Renal cortical epithelial cell (primary cell): ENCODE results near the gene GRIA1. TPM values are rescaled to one million over a fixed set of nuclear protein-coding genes. Genes with fewer than 3 reads are reported as not detected.

Experiments
- DNase-seq: peaks from one replicate; pipeline ENCODE4 v3.0.0-alpha.2; 2011; ENCODE audit warnings: low read depth
- total RNA-seq: library from RNA; depleted of rRNA; stranded (reverse); fragments of >200 nt; gene quantifications from 2 replicates; pipeline ENCODE4 v1.2.3, GENCODE V29; 2014

The GRIA1 gene
- total RNA-seq, 1 donor from 2014 or later, result not detected

- DNase-seq, result no peak
Observed at GRCh38 chr5:153658606-153659005, 168.1 kb downstream of the GRIA1 start.

GRCh38 chr5:153659039-153659736, 168.7 kb downstream of the GRIA1 start:
- no peak for DNase-seq

DNA sequence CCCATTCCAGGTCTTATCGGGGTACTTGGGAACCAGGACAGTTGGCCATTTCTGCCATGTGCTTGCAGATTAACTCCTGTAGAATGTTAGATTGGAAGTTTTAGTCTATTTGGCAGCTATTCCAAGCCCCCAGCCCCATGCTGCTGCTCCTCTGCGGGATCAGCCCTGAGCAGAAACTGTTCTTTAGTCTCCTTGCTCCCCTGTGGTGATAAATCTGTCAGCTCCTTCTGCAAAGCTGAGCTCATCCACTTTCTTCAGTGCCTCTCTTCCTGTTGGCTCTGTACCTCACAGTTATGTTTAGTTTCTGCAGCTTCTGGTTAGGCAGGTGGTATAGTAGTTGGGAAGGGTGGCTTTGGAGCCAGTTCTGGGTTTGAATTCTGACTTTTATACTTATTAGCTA, 170.4 kb downstream of the GRIA1 start:
- no peak for DNase-seq

DNA sequence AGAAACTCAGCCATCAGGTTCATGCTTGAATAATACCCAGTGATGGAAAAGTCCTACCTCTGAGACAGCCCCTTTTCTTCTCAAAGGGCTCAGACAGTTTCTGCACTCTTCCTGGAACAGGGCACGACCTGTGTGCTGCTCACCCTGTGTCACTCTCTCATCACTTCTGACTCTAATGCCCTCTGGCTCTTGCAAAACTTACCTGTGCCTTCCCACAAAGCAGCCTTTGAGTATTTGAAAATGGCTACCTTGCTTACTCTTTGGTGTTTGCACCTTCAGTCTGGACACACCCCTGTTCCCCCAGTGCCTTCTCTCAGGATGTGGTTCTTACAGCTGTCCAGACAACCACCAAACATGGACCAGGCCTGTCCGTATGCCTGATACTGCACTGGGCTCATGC, 171.4 kb downstream of the GRIA1 start:
- DNase-seq, result no peak

GRCh38 chr5:153670101-153670500, 179.6 kb downstream of the GRIA1 start:
- DNase-seq, result no peak

DNA sequence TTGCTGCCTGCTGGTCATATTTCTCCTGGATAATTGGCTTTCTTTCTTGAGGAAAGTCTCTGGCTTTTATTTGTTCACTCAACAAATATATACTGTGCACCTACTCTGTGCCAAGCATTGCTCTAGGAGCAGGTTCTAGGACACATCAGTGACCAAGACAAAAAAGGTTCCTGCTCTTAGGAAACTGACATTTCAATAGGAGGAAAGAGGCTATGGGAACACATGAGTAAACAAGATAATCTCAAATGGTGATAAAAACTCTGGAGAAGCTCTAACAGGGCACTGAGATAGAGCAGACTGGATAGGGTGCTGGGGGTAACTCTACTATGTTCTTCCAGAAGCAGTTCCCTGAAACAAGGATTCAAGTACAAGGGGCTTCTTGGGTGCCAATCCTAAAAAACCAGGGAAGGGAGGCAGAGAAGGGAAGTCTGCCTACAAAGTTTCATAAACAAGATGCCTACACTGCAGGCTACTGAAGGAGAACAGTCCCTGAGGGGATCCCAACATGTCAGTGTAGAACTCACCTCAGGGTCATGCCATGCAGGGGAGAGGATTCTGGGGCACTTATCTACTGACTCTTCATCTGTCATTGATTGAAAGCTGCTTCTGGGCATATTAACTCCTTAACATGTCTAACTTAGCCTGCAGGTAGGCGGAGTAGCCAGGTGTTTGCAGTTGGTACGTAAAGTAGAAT, 181.3 kb downstream of the GRIA1 start:
- DNase-seq, result no peak

DNA sequence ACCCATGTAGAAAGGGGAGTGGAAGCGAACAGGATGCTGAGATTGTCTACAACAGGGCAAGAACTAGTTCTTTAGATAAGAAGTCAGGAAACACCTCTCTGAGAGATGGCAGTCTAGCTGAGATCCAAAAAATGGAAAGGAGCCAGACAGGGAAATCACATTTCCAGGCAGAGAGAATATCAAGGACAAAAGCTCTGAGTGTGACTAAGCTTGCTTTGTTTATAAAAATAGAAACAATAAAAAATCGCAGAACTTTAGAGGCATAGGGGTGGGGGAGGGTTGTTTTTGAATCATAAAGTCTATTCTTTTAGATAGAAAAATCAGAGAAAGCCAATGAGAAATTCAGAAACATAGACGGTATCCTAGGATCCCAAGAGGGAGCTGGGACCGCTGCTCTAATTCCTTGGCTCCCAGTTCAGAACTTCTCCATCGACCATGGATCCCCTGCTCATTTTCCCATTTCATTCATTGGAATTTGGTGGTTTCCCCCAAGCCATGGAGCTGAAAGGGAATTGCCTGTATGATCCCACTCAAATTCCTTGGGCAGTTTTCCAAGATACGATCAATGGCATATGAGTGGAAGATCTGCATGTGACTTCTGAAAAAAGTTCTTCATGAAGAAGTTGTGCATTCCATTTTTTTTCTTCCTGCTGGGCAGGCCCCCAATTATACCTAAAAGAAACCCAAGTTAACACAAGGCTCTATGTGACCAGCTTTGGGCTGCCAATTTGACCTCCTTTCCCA, 182.0 kb downstream of the GRIA1 start:
- DNase-seq, result no peak

GRCh38 chr5:153674356-153674755, 183.9 kb downstream of the GRIA1 start:
- DNase-seq, result no peak

GRCh38 chr5:153676406-153676805, 185.9 kb downstream of the GRIA1 start:
- DNase-seq, result no peak

- DNase-seq, result no peak
Observed at GRCh38 chr5:153676821-153677220, 186.4 kb downstream of the GRIA1 start.

DNA sequence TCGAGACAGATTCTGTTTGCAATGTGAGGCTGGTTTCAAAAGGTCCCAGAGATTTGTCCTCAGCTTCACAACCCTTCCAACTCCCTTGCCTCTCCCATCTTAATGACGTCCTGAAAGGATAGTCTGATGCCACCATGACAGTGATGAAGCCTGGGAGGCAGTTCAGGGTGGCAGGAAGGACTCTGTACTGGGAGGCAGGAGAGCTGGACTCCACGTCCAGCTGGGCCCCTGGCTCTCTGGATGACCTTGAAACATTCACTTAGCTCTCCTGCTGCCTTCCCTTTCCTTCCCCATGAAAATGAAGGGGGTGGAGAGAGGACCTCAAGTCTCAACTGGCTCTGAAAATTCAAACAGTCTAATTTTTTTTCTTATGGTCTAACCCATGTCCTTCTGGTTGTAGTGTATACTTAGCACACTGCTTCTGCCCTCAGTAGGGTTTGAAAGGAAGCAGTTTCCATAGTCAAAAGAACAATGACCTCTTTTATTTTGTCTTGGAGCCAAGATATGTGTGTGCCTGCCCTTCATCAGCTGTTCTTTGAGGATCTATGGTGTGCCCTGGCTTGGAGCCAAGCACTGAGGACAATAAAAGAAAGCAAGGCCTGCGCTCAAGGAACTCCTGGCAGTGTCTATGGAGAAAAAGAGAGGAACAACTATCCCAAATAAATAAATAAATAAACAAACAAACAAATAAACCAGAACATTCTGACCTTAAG, 188.3 kb downstream of the GRIA1 start:
- DNase-seq, result no peak

- no peak for DNase-seq
Observed at GRCh38 chr5:153690236-153690635, 199.8 kb downstream of the GRIA1 start.

GRCh38 chr5:153696256-153696655, 205.8 kb downstream of the GRIA1 start:
- DNase-seq, result no peak

GRCh38 chr5:153699035-153699434, 208.6 kb downstream of the GRIA1 start:
- no peak for DNase-seq

DNA sequence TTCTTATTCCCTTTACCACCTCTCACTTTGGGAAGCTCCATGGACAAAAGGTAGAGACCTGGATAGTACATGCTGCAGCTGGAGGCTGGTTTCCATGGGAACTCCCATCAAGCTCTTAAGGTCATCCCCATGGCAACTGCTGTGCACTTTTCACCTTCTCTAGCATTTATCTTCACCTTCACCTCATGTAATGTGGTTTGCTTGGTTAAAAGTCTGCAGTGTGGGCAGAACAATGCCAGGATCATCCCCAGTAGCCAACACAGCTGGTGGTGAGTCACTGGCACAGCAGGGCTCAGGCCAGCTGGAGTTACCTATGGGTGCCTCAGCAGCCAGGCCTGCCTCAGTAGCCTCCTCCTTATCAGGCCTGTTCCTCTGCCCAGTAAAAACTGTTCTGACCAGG, 210.5 kb downstream of the GRIA1 start:
- no peak for DNase-seq

DNA sequence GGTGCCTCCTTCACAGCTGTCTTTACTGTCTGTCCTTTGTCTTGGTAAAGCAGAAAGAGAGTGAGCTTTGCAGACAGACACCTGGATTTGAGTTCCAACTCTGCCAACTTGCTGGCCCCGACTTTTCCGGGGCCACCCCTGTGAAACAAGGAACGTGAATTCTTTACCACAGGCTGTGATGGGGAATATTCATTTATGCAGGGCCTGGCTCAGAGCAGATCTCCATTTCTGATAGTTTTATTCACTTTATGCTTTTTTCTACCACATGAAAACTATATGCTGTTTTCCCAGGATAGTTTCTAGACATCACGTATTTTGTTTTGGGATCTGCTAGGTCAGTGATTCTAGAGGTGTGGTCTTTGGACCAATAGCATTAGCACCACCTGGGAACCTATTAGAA, 211.8 kb downstream of the GRIA1 start:
- no peak for DNase-seq

DNA sequence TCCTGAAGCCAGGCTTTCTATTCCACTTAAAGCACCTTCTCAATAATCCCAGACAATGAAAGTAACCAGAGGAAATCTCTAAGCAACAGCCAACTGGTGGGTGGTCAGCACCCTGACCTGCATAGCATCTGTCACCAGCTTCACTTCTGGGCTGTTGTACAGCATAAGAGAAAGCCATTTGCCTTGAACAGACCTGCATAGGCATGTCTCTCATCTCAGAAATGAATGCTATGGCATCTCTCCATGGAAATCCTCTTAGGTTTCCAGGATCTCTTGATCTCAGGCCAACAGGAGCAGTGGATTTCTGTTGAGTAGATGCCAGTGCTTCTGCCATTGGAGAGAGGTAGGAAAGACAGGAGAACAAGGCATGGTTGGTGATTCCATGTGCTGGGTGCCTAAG, 213.6 kb downstream of the GRIA1 start:
- no peak for DNase-seq

- no peak for DNase-seq
Observed at GRCh38 chr5:153707626-153708025, 217.2 kb downstream of the GRIA1 start.

- DNase-seq, result no peak
Observed at GRCh38 chr5:153711755-153712154, 221.3 kb downstream of the GRIA1 start.

GRCh38 chr5:153712946-153713345, 222.5 kb downstream of the GRIA1 start:
- DNase-seq, result no peak

DNA sequence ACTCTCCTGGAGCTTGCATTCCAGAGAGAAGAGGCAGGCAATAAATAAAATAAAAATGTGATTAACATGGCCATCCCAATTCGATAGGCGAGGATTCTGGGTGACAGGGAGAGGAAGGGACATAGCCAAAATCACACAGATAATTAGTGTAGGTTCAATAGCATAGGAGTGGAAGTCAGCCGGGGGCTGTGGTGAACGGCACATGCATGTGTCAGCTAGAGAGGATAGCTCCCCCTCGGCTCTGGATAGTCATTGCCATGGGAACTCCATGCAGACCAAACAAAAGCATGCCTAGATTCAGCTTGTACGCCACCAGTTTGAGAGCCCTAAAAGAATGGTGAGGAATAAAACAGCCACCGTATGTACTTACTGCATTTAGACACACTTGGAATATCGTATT, 223.5 kb downstream of the GRIA1 start:
- no peak for DNase-seq

DNA sequence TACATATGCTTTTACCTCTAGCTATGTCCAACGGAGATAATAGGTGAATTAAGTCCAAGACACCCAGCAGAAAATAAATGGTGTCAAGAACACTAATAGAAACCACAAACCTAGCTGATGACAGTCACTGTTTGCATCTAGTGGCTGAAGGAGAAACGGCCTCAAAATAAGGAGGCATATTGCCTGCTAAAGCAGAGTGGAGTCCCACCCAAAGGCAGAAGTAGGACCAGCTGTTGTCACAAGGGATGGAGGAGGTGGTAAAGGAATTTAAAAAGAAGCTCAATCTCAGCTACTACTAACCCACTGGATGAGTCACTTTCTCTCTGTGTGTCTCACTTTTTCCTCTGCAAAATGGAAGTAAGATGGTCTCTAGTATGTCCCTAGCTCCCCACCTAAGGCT, 224.3 kb downstream of the GRIA1 start:
- no peak for DNase-seq
